Spleen (tissue), 11 donors: ENCODE measurements around the gene WDR13. TPM values are rescaled to one million over a fixed set of nuclear protein-coding genes. Genes with fewer than 3 reads are reported as not detected.

ENCODE experiments used
- DNase-seq: peaks from one replicate; pipeline ENCODE4 v3.0.0-alpha.2; 2020
- H3K27ac ChIP-seq, 8 donors: fragments of 200-600 bp; sonication (generic) in 7 of 8; 1 replicate in 4 of 8; 2 replicates in 4 of 8; pipeline versions ENCODE4 v1.5.0 to v1.8.0; 2016 to 2021; ENCODE audit warnings: inconsistent platforms in 4 of 8, mild to moderate bottlenecking in 4 of 8, moderate library complexity in 1 of 8
- H3K27me3 ChIP-seq, 7 donors: fragments of 200-600 bp; sonication (generic) in 6 of 7; replicated peaks in 1 of 7; 1 replicate in 4 of 7; 2 replicates in 3 of 7; pipeline versions ENCODE4 v1.5.0 to v1.8.0; 2016 to 2021; ENCODE audit warnings: inconsistent platforms in 3 of 7, mild to moderate bottlenecking in 1 of 7
- H3K36me3 ChIP-seq, 6 donors: fragments of 200-600 bp; sonication (generic) in 5 of 6; 1 replicate in 4 of 6; 2 replicates in 2 of 6; pipeline versions ENCODE4 v1.5.0 to v1.8.0; 2016 to 2021; ENCODE audit warnings: inconsistent platforms in 2 of 6
- H3K4me1 ChIP-seq, 6 donors: fragments of 200-600 bp; sonication (generic) in 5 of 6; 1 replicate in 3 of 6; 2 replicates in 3 of 6; pipeline versions ENCODE4 v1.5.0 to v1.8.0; 2016 to 2021; ENCODE audit warnings: inconsistent platforms in 3 of 6
- H3K4me3 ChIP-seq, 8 donors: fragments of 200-600 bp; sonication (generic) in 7 of 8; 1 replicate in 4 of 8; 2 replicates in 4 of 8; pipeline versions ENCODE4 v1.5.0 to v1.8.0; 2016 to 2021; ENCODE audit warnings: inconsistent platforms in 4 of 8, mild to moderate bottlenecking in 4 of 8, moderate library complexity in 2 of 8
- H3K9me3 ChIP-seq, 8 donors: fragments of 200-600 bp; sonication (generic) in 7 of 8; 1 replicate in 4 of 8; 2 replicates in 4 of 8; pipeline versions ENCODE4 v1.5.0 to v1.8.0; 2016 to 2021; ENCODE audit warnings: inconsistent platforms in 4 of 8
- CTCF ChIP-seq, 11 experiments: fragments of 200-600 bp in 7 of 11; fragments of 450-650 bp in 4 of 11; sonication (generic) in 4 of 11; IDR thresholded peaks in 8 of 11; conservative IDR thresholded peaks in 3 of 11; 1 replicate in 7 of 11; 2 replicates in 4 of 11; pipeline versions ENCODE4 v1.4.0 to v1.8.0; 2016 to 2021; ENCODE audit warnings: antibody characterized with exemption in 11 of 11, inconsistent platforms in 4 of 11, mild to moderate bottlenecking in 1 of 11
- POLR2A ChIP-seq, 3 donors: fragments of 450-650 bp; IDR thresholded peaks; one replicate each; pipeline ENCODE4 v1.5.1; 2017; ENCODE audit warnings: antibody characterized with exemption in 3 of 3, mild to moderate bottlenecking in 1 of 3
- POLR2AphosphoS5 ChIP-seq, 3 donors: sonication (generic); formaldehyde crosslinking; IDR thresholded peaks; one replicate each; pipeline ENCODE4 v1.5.1; 2017; ENCODE audit warnings: antibody characterized with exemption in 3 of 3
- WGBS, 5 donors: extraction: QIAGEN DNeasy Blood & Tissue Kit in 3 of 5; methylation state at CpG; one replicate each; pipeline versions ENCODE4 v1.1.5 to v1.1.7; 2013 to 2018; 5-methylcytosine and 5-hydroxymethylcytosine counted together
- intact Hi-C: fragments of 100-400 bp; cut with DNase I; formaldehyde crosslinking; loops from one replicate; pipeline ENCODE4 v1.15.0; 2023; ENCODE audit warnings: low total_unique reads
- polyA plus RNA-seq, 3 donors: library from polyadenylated mRNA; stranded (reverse); fragments of 200-250 nt; gene quantifications; one replicate each; pipeline ENCODE4 v1.2.1, GENCODE V29; 2013
- total RNA-seq, 7 donors: library from RNA; depleted of rRNA in 3 of 7; stranded (reverse); fragments of >200 nt in 3 of 7; fragmentation: NEBNext Ultra II Directional in 4 of 7; extraction: Animal tissue kit (Norgen Biotek cat#: 25700) in 4 of 7; gene quantifications; one replicate each; pipeline versions ENCODE4 v1.1.0 to v1.2.1, GENCODE V29; 2016 to 2021
- donor health status: healthy with polysubstance abuse.
- donor health status: DM: no; HTN: no; CAD: no; lungs with moderate emphysema.
- donor health status: DM: no; HTN: no; CAD: no.
- donor health status: Bipolar disorder and iron deficiency.
- donor health status: healthy.
- donor health status: DM: no; HTN: no; CAD: no.
- donor health status: DM: yes; HTN: yes; CAD: no.

Gene WDR13
- total and polyA plus RNA-seq, 10 donors = 61.2 to 200 (median 85.4) TPM

- TF ChIP-seq POLR2AphosphoS5 (IDR thresholded peaks at IDR 0.05) = peak in 1 of 3 donors; percentile 10
- no peak for TF ChIP-seq CTCF (IDR thresholded peaks at IDR 0.05 in 8 of 11, conservative IDR thresholded peaks at IDR 0.05 in 3 of 11)
- no peak for DNase-seq
- peaks cover 0 to 17% (median 8%) of the 10 kb centered on the region in 6 donors for H3K4me1 ChIP-seq
- intact Hi-C loops = no loop called here
- no peaks in the 10 kb centered on the region for H3K27me3 ChIP-seq
- no peak overlapping the region for H3K4me3 ChIP-seq
- H3K27ac ChIP-seq = no peak overlapping the region
- peaks cover 0 to 68% (median 41%) of the 10 kb centered on the region in 6 donors for H3K36me3 ChIP-seq
- no peaks in the 10 kb centered on the region for H3K9me3 ChIP-seq
- 90 to 99% (median 95%) methylated on average over 16 to 19 of the region's 19 CpGs for WGBS, 5 donors
Observed at GRCh38 chrX:48600226-48600625, 2.9 kb downstream of the WDR13 start.

GRCh38 chrX:48601741-48602394 is 4.6 kb downstream of the WDR13 start:
- DNase-seq = no peak
- no peaks in the 10 kb centered on the region for H3K9me3 ChIP-seq
- H3K36me3 ChIP-seq = peaks cover 0 to 72% (median 42%) of the 10 kb centered on the region in 6 donors
- H3K4me3 ChIP-seq = no peak overlapping the region
- intact Hi-C loops = no loop called here
- no peaks in the 10 kb centered on the region for H3K27me3 ChIP-seq
- no peak for TF ChIP-seq CTCF (IDR thresholded peaks at IDR 0.05 in 8 of 11, conservative IDR thresholded peaks at IDR 0.05 in 3 of 11)
- no peak for TF ChIP-seq POLR2A (IDR thresholded peaks at IDR 0.05)
- TF ChIP-seq POLR2AphosphoS5 (IDR thresholded peaks at IDR 0.05) = no peak
- 75 to 82% (median 77%) methylated on average over 12 to 17 of the region's 17 CpGs for WGBS, 5 donors
- peaks cover 0 to 15% (median 8%) of the 10 kb centered on the region in 6 donors for H3K4me1 ChIP-seq
- no peak overlapping the region for H3K27ac ChIP-seq

GRCh38 chrX:48604701-48605100 is 7.4 kb downstream of the WDR13 start:
- intact Hi-C loops = no loop called here
- peaks cover 0 to 60% (median 39%) of the 10 kb centered on the region in 6 donors for H3K36me3 ChIP-seq

More at GRCh38 chrX:48604701-48605100, 7.4 kb downstream of the WDR13 start:
- DNase-seq = no peak
- H3K4me3 ChIP-seq = no peak overlapping the region
- 83 to 100% (median 94%) methylated on average over 5 to 16 of the region's 16 CpGs for WGBS, 5 donors
- no peak overlapping the region for H3K27ac ChIP-seq
- TF ChIP-seq CTCF (IDR thresholded peaks at IDR 0.05 in 8 of 11, conservative IDR thresholded peaks at IDR 0.05 in 3 of 11) = no peak
- peak in 1 of 3 donors; percentile 57 for TF ChIP-seq POLR2AphosphoS5 (IDR thresholded peaks at IDR 0.05)
- no peaks in the 10 kb centered on the region for H3K4me1 ChIP-seq
- H3K27me3 ChIP-seq = no peaks in the 10 kb centered on the region
- H3K9me3 ChIP-seq = no peaks in the 10 kb centered on the region
